Astrocyte of the spinal cord (primary cell): ENCODE results near the gene ARHGEF4.

Experiments used
- DNase-seq: peaks from one replicate; pipeline ENCODE4 v3.0.0; 2011; ENCODE audit warnings: low read depth, low spot score
- H3K4me3 ChIP-seq: 2 replicates; pipeline ENCODE4 v1.5.1; 2011; ENCODE audit warnings: low read depth, mild to moderate bottlenecking, low read length, moderate library complexity
- in situ Hi-C: cut with HindIII; loops from 2 replicates; pipeline ENCODE4 v1.10.0; 2017; ENCODE audit warnings: low sequenced_read_pairs
- TF ChIP-seq, protein P1 (sequence below): IDR thresholded peaks from 2 replicates; pipeline ENCODE4 v1.5.1; 2012; ENCODE audit warnings: low read depth, mild to moderate bottlenecking, low read length, inconsistent platforms

The ARHGEF4 gene

DNA sequence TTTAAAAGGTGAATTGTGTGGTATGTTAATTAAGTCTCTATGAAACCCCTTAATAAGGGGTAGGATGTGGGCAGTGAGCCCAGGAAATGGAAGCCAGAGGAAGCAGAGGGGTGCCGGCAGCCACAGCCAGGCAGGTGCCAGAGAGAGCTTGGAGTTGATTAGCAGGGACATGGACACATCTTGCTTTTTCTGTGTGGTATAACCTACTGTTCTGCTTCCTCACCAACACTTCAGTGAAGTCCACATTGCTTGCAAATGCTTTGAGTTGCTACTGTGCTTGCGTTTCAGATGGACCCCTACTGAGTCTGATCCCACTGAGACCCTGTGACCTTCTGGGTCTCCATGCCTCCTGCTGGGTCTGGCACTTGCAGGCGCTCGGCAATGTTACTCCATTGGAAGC is 30.3 kb upstream of the ARHGEF4 start:
- H3K4me3 ChIP-seq: no peak overlapping the region
- in situ Hi-C loops: no loop called here
- DNase-seq: no peak
- TF ChIP-seq, protein P1, sequence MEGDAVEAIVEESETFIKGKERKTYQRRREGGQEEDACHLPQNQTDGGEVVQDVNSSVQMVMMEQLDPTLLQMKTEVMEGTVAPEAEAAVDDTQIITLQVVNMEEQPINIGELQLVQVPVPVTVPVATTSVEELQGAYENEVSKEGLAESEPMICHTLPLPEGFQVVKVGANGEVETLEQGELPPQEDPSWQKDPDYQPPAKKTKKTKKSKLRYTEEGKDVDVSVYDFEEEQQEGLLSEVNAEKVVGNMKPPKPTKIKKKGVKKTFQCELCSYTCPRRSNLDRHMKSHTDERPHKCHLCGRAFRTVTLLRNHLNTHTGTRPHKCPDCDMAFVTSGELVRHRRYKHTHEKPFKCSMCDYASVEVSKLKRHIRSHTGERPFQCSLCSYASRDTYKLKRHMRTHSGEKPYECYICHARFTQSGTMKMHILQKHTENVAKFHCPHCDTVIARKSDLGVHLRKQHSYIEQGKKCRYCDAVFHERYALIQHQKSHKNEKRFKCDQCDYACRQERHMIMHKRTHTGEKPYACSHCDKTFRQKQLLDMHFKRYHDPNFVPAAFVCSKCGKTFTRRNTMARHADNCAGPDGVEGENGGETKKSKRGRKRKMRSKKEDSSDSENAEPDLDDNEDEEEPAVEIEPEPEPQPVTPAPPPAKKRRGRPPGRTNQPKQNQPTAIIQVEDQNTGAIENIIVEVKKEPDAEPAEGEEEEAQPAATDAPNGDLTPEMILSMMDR: no peak

DNA sequence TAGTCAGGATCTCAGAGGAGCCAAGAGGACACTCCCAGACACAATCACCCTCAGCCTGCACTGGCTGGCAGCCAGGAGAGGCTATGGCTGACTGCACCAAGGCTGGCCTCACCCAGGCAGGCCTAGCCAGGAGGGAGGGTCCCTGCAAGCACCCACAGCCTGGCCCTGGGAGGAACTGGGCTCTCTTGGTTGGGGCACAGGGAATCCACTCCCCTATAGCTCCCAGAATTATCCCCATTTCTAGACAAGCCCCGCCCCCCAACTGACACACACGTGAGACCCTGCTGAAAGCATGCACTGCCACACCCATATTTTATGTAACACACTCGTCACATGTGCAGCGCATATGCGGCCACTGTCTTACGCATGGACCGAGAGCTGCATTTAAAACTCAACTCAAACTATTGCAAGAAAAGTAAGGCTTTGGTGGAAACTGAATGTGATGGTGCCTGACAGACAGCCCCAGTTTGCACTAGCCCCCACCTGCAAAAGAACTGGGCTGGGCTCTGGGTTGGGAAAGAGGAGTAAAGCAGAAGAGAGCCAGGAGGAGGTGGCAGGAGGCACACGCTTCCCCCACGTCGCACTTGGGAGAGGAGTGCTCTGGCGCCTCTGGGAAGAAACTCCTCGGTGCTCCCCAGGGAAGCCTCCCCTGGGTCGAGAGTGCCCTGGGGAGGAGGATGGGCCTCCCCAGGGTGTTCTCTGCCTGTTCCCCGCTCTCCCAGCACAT is 28.9 kb upstream of the ARHGEF4 start:
- TF ChIP-seq, protein P1: no peak
- no peak overlapping the region for H3K4me3 ChIP-seq
- DNase-seq: no peak
- in situ Hi-C loops: no loop called here

DNA sequence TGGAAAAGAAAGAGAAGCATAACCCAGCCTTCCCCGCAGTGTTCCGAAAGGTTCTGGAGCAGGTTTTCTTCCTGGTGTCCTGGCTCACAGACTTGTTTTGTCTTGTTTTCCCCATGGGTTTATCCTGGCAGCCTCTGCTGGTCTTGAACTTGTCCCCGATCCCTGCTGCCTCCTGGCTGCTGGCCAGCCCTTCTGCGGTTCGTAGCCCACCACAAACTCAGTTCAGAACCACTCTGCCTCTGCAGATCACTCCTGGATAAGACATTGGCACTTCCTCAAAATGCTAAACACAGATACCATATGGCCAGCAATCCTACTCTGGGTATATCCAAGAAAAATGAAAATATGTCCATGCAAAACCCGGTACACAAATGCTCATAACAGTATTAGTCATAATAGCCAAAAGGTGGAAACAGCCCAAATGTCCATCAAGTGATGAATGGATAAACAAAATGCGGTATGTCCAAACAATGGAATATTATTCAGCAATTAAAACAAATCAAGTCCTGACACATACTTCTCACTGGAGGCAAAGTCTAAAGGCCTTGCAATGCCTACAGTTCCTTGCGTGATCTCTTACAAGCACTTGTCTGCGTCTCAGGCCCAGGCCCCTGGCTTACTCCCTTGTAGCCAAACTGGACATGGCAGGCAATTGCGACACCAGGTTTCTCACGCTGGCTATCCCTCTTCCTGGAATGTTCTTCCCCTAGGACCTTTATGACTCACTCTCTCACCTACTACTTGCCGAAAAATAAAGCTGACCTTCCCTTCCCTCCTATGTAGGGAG is 28.0 kb upstream of the ARHGEF4 start:
- no peak for DNase-seq
- in situ Hi-C loops: no loop called here
- no peak overlapping the region for H3K4me3 ChIP-seq
- TF ChIP-seq, protein P1: no peak

DNA sequence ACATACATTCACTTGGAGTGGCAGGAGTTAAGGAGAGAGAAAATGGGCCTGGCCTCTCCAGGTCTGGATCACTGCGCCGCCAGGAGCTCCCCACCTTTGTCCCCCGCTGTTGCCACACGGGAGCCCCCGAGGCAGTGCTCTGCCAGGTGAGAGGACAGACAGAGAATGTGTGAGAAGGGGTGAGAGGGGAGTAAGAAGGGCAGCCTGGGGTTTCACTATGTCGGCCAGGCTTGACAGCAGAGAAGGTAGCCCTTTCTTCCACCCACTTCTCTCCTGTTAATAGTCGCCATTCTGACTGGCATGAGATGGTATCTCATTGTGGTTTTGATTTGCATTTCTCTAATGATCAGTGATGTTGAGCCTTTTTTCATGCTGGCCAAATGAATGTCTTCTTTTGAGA is 26.2 kb upstream of the ARHGEF4 start:
- TF ChIP-seq, protein P1: no peak
- in situ Hi-C loops: no loop called here
- H3K4me3 ChIP-seq: no peak overlapping the region
- no peak for DNase-seq

DNA sequence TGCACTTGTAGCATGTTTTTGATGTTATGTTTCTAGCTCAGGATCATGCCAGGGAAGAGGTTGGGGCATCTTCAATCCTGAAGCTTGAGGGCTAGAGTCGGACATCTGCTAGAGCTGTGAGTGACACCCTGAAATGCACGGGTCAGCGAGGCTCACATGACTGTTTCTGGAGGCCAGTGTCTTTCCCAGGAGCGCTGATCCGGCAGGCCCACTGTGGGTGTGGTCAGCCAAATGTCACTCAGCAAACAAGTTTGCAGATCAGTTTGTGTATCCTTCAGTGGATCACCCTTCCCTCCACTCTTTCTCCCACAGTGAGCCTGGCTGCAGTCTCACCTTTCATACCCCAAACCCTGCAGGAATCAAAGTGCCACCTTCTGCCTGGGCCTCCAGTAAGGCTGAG is 23.0 kb upstream of the ARHGEF4 start:
- no peak overlapping the region for H3K4me3 ChIP-seq
- DNase-seq: no peak
- TF ChIP-seq, protein P1: no peak
- in situ Hi-C loops: no loop called here

DNA sequence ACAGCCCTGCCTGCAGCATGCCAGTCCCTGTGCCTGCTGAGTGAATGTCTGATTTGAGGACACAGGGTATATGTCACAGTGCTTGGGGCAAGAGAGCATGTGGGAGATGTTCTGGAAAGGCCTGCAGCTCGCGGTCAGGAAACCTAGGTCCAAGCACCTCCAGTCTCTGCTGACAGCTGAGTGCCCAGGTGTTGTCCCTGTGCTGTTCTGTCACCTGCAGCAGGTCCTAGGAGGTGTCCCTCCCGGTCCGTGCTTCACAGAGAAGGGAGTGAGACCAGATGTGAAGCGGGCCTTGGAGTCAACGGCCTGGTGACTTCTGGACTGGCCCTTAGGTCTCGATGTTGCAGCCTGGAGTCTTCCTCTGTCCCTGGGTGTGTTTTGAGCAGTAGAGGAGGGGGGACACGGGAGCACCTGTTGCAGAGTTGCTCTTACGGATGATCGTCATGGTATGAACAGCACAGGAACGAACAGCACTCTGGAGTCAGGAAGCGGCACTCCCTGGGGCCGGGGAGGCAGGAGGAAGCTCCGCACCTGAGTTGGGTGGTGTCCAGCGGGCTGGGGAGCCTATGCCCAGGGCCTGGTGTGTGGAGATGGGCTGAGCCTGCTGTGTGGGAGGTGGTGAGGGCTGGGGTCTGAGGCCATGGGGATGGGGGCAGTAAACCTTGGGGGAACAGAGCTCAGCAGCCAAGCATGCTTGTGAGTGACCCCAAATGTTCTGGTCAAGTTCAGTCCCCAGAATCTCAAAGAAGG is 21.6 kb upstream of the ARHGEF4 start:
- DNase-seq: no peak
- in situ Hi-C loops: no loop called here
- H3K4me3 ChIP-seq: no peak overlapping the region
- TF ChIP-seq, protein P1: no peak
